Gastrocnemius medialis (tissue), 4 donors: ENCODE results near the gene TMBIM1.

Source experiments
- CTCF ChIP-seq, 5 experiments: fragments of 450-650 bp in 3 of 5; fragments of 200-600 bp in 2 of 5; sonication (generic) in 2 of 5; IDR thresholded peaks in 4 of 5; conservative IDR thresholded peaks in 1 of 5; 1 replicate in 4 of 5; 2 replicates in 1 of 5; pipeline ENCODE4 v1.5.1; 2016 to 2019; ENCODE audit warnings: antibody characterized with exemption in 5 of 5, mild to moderate bottlenecking in 3 of 5, moderate library complexity in 3 of 5
- POLR2A ChIP-seq, 2 donors: fragments of 450-650 bp; IDR thresholded peaks; one replicate each; pipeline ENCODE4 v1.6.1; 2017; ENCODE audit warnings: antibody characterized with exemption in 2 of 2, mild to moderate bottlenecking in 2 of 2, moderate library complexity in 2 of 2

DNA sequence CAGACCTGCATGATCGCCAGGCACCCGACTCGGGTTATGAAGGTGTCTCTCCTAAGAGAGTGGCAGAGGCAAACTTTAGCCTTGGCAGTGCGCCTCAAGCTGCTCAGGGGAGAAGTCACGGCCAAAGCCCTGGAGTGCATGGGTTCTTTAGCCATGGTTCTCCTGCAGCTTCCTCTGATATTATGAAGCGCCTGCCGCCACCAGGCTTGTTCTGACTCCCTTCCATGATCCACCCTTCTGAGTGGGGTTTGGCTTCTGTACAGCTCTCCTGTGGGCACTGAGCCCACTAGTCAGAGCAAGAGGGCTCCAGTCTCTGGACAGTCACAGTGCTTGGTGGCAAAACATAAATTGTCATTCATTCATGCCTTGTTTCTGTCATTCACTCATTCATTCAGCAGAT lies 25.9 kb upstream of the TMBIM1 start:
- TF ChIP-seq CTCF (IDR thresholded peaks at IDR 0.05 in 4 of 5, conservative IDR thresholded peaks at IDR 0.05 in 1 of 5) (no peak), POLR2A (IDR thresholded peaks at IDR 0.05) (no peak)
